Heart right ventricle (tissue), 16 donors: ENCODE data around the gene SSTR4. TPM values are rescaled to one million over a fixed set of nuclear protein-coding genes. Genes with fewer than 3 reads are reported as not detected.

Experiments
- ATAC-seq, 8 donors: fragments of 200-7000 bp; cut with Tn5 transposase; one replicate each; pipeline ENCODE4 v1.9.1; 2020; ENCODE audit warnings: mild to moderate bottlenecking in 8 of 8, moderate library complexity in 8 of 8, moderate number of reproducible peaks in 1 of 8
- DNase-seq, 2 donors: peaks; one replicate each; pipeline ENCODE4 v3.0.0-alpha.2; 2020
- H3K27ac ChIP-seq, 10 donors: fragments of 200-600 bp; sonication (generic) in 2 of 10; one replicate each; pipeline versions ENCODE4 v1.5.0 to v1.8.0; 2020 to 2022; ENCODE audit warnings: mild to moderate bottlenecking in 3 of 10
- H3K27me3 ChIP-seq, 7 donors: fragments of 200-600 bp; one replicate each; pipeline ENCODE4 v1.8.0; 2021 to 2022; ENCODE audit warnings: mild to moderate bottlenecking in 2 of 7
- H3K36me3 ChIP-seq, 9 donors: fragments of 200-600 bp; sonication (generic) in 1 of 9; one replicate each; pipeline versions ENCODE4 v1.5.0 to v1.8.0; 2020 to 2022; ENCODE audit warnings: mild to moderate bottlenecking in 2 of 9
- H3K4me1 ChIP-seq, 9 donors: fragments of 200-600 bp; sonication (generic) in 1 of 9; one replicate each; pipeline versions ENCODE4 v1.5.0 to v1.8.0; 2020 to 2022; ENCODE audit warnings: mild to moderate bottlenecking in 4 of 9
- H3K4me3 ChIP-seq, 10 donors: fragments of 200-600 bp; sonication (generic) in 2 of 10; one replicate each; pipeline versions ENCODE4 v1.5.0 to v1.8.0; 2020 to 2022; ENCODE audit warnings: mild to moderate bottlenecking in 7 of 10, moderate library complexity in 2 of 10
- H3K9me3 ChIP-seq, 11 donors: fragments of 200-600 bp in 10 of 11; sonication (generic) in 2 of 11; one replicate each; pipeline versions ENCODE4 v1.5.0 to v1.8.0; 2013 to 2022; ENCODE audit warnings: mild to moderate bottlenecking in 2 of 11, control low read depth in 1 of 11, moderate library complexity in 1 of 11
- CTCF ChIP-seq, 9 donors: fragments of 200-600 bp; sonication (generic) in 2 of 9; IDR thresholded peaks; one replicate each; pipeline versions ENCODE4 v1.5.0 to v1.8.0; 2021 to 2022; ENCODE audit warnings: antibody characterized with exemption in 9 of 9, mild to moderate bottlenecking in 5 of 9, moderate library complexity in 1 of 9
- WGBS, 2 donors: extraction: QIAGEN DNeasy Blood & Tissue Kit; methylation state at CpG; one replicate each; pipeline ENCODE4 v1.1.7; 2013; ENCODE audit warnings: inconsistent platforms in 1 of 2; 5-methylcytosine and 5-hydroxymethylcytosine counted together
- intact Hi-C, 10 donors: fragments of 100-400 bp; cut with DNase I; formaldehyde crosslinking; loops; one replicate each; pipeline versions ENCODE4 v1.11.1 to v1.14.2; 2022
- polyA plus RNA-seq, 2 donors: library from polyadenylated mRNA; stranded (reverse); fragments of 200-250 nt; gene quantifications; one replicate each; pipeline ENCODE4 v1.2.3, GENCODE V29; 2013
- total RNA-seq, 10 donors: library from RNA; stranded (reverse); fragmentation: NEBNext Ultra II Directional in 3 of 10; extraction: Animal tissue kit (Norgen Biotek cat#: 25700) in 3 of 10; gene quantifications; one replicate each; pipeline versions ENCODE4 v1.2.1 to v1.2.4, GENCODE V29; 2021 to 2023
- donor health status: Arrhythmogenic right ventricular cardiomyopathy.
- donor health status: ischemic (EF 13 %, LVEDD 7.1; RV severe dilation, severe dysfunction).
- donor health status: healthy with polysubstance abuse.
- donor health status: DM: no; HTN: yes; CAD: no.
- donor health status: DM: no; HTN: no; CAD: no.
- donor health status: ischemic (EF 25% LVEDD 6.9; RV normal size, moderate dysfunction).
- donor health status: ischemic (EF 25% LVEDD 5.7; RV mildly dilated, moderate dysfunction).
- donor health status: healthy.
- donor health status: DM: yes; HTN: yes; CAD: no.
- donor health status: Ischemic cardiomyopathy.
- donor health status: ischemic (EF 35%, LVEDD 5.7; RV mildly dilated, moderate dysfunction).
- donor health status: nonischemic (EF 11% LVEDD 7.7; RV severe dilation, severe dysfunction).
- donor health status: DM: yes; HTN: yes; CAD: no.
- donor health status: PGD.
- donor health status: ischemic (EF 29% LVEDD 5.4; RV normal size, mild dysfunction).
- donor health status: nonischemic (EF 23%, LVEDD 6.1; RV moderate dilation, normal function).

The SSTR4 gene
- total and polyA plus RNA-seq, 12 donors, result not detected

DNA sequence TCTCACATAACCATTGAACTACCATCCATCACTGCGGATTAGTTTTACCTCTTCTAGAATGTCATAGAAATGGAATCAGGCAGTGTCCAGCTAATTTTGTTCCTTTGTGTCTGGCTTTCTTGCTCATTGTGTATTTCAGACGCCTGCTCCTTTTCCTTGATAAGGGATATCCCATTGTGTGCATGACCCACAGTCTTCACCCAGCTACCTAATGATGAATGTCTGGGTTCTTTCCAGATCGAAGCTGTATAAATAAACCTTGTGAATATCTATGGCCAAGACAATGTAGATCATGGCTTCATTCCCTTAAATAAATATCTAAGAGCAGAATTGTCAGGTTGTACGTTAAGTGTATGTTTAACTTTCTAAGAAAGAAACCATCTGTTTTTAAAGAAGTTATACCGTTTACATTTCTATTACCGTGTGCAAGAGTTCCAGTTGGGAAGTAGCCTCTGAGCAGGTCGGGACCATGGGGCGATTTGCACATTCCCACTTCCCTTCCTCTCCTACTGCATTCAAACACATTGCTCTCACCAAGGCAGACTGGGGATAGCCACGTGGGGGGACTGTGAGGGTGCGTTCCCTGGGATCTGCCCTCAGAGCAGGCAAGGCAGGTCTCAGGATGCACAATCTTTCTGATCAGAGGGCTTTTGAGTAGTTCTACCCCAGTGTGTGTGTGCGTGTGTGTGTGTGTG lies 37.9 kb downstream of the SSTR4 start:
- Histone ChIP-seq H3K9me3 (no peaks in the 10 kb centered on the region), H3K27me3 (no peaks in the 10 kb centered on the region), H3K36me3 (no peaks in the 10 kb centered on the region), H3K27ac (peak overlapping the region in 1 of 10 donors; percentile 33), H3K4me1 (peaks cover 0 to 28% (median 0%) of the 10 kb centered on the region in 9 donors), H3K4me3 (no peak overlapping the region)
- DNase-seq, result no peak
- no peak for TF ChIP-seq CTCF (IDR thresholded peaks at IDR 0.05)
- peak in 3 of 8 donors; percentile 19 to 54 (median 46) for ATAC-seq
- intact Hi-C loops, result loop anchor here in 1 of 10 donors (10.0 kb wide), 1 partner anchor 52 kb away; no protein-coding TSS in a partner anchor
- WGBS, 2 donors, result 70 to 77% methylated on average over 11 of the region's 11 CpGs

GRCh38 chr20:23074052-23074451 lies 38.9 kb downstream of the SSTR4 start:
- intact Hi-C loops, result loop anchor here in 1 of 10 donors (10.0 kb wide), 1 partner anchor 51 kb away; no protein-coding TSS in a partner anchor
- DNase-seq (no peak), ATAC-seq (no peak)
- no peaks in the 10 kb centered on the region for H3K9me3 ChIP-seq
- no peak overlapping the region for H3K27ac ChIP-seq
- H3K27me3 ChIP-seq, result no peaks in the 10 kb centered on the region
- H3K4me1 ChIP-seq, result peaks cover 0 to 36% (median 6%) of the 10 kb centered on the region in 9 donors
- no peak for TF ChIP-seq CTCF (IDR thresholded peaks at IDR 0.05)
- 94% methylated on average over 3 of the region's 3 CpGs for WGBS, 2 donors
- no peak overlapping the region for H3K4me3 ChIP-seq
- H3K36me3 ChIP-seq, result peaks cover 0 to 7% (median 0%) of the 10 kb centered on the region in 9 donors

- intact Hi-C loops, result loop anchor here in 1 of 10 donors (10.0 kb wide), 1 partner anchor 48 kb away; no protein-coding TSS in a partner anchor
- Histone ChIP-seq H3K9me3 (no peaks in the 10 kb centered on the region), H3K36me3 (peaks cover 0 to 33% (median 0%) of the 10 kb centered on the region in 9 donors), H3K4me3 (no peak overlapping the region), H3K27me3 (no peaks in the 10 kb centered on the region), H3K27ac (peak overlapping the region in 3 of 10 donors; percentile 22 to 49 (median 23)), H3K4me1 (peaks cover 0 to 58% (median 31%) of the 10 kb centered on the region in 9 donors)
- no peak for DNase-seq
- no peak for TF ChIP-seq CTCF (IDR thresholded peaks at IDR 0.05)
- WGBS, 2 donors, result 73 to 75% methylated on average over 4 of the region's 4 CpGs
- ATAC-seq, result no peak
These were observed 42.2 kb downstream of the SSTR4 start for GRCh38 chr20:23077277-23077676.

DNA sequence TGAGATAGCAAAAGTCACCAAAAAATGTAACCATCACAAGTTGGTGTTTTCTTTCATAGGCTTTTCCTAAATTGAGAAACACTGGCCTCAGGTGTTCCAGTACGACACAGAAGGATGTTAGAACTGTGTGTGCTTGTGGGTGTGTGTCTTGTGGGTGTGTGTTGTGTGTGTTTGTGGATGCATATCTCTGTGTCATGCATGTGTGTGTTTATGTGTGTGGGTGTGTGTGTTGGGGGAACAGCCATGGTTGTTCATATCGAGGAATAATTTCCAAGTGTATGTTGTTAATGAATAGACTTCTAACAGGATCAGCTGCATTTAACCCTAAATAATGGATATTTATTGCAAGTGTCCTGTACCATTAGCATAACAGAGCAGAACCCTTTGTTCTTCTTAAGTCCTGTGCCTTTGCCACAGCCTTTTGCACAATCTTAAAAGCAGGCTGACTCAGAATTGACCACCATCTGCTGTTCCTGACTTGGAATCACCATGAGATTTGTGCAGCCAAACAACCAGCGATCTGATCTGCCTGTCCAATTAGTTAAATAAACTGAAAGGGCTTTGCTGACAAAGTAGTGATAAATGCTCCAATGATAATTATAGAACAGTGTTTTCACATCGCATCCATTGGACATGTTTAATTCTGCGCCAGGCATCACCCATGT lies 43.4 kb downstream of the SSTR4 start:
- peaks cover 0 to 39% (median 0%) of the 10 kb centered on the region in 9 donors for H3K36me3 ChIP-seq
- H3K4me1 ChIP-seq, result peaks cover 0 to 54% (median 31%) of the 10 kb centered on the region in 9 donors
- ATAC-seq (no peak), DNase-seq (no peak)
- intact Hi-C loops, result loop anchor here in 1 of 10 donors (10.0 kb wide), 1 partner anchor 46 kb away; no protein-coding TSS in a partner anchor
- no peaks in the 10 kb centered on the region for H3K27me3 ChIP-seq
- WGBS, 2 donors, result 75 to 76% methylated on average over 5 of the region's 5 CpGs
- H3K4me3 ChIP-seq, result no peak overlapping the region
- no peaks in the 10 kb centered on the region for H3K9me3 ChIP-seq
- no peak for TF ChIP-seq CTCF (IDR thresholded peaks at IDR 0.05)
- H3K27ac ChIP-seq, result peak overlapping the region in 1 of 10 donors; percentile 1
